A673 (cell line): ENCODE measurements around the gene CASKIN2. TPM values are rescaled to one million over a fixed set of nuclear protein-coding genes. Genes with fewer than 3 reads are reported as not detected.

Source experiments
- BruUV-seq: library from RNA; stranded (reverse); fragments of 400-500 nt; replicated peaks from 2 replicates; lab custom pipeline; 2021; lab: Mats Ljungman, UMichigan
- CTCF ChIA-PET: fragments of 300-600 bp; sonication (Branson Sonifier 250); formaldehyde crosslinking; loops from one replicate; lab custom pipeline; 2022; ENCODE audit warnings: antibody characterized with exemption; lab: Charles Lee
- POLR2A ChIA-PET: fragments of 300-600 bp; sonication (Branson Sonifier 250); formaldehyde crosslinking; loops from one replicate; lab custom pipeline; 2022; ENCODE audit warnings: antibody characterized with exemption; ENCODE audit not compliant: low non-redundant PET; lab: Charles Lee
- DNase-seq: peaks from one replicate; pipeline ENCODE4 v3.0.0-alpha.2; 2015; ENCODE audit warnings: low spot score
- H3K27ac ChIP-seq: fragments of 200-600 bp; sonication (generic); 2 replicates; pipeline ENCODE4 v1.5.1; 2016; ENCODE audit warnings: mixed run types, low read depth, mild to moderate bottlenecking, mixed read lengths, antibody characterized with exemption, low read length; ENCODE audit not compliant: poor library complexity, severe bottlenecking
- H3K27me3 ChIP-seq: fragments of 200-600 bp; sonication (generic); replicated peaks from 2 replicates; pipeline ENCODE4 v1.6.1; 2017; ENCODE audit warnings: mixed run types, low read depth, mild to moderate bottlenecking, mixed read lengths, antibody characterized with exemption, low read length; ENCODE audit not compliant: insufficient read depth, poor library complexity
- H3K36me3 ChIP-seq: fragments of 200-600 bp; sonication (generic); 2 replicates; pipeline ENCODE4 v1.6.1; 2016; ENCODE audit warnings: mixed run types, mild to moderate bottlenecking, mixed read lengths, antibody characterized with exemption, low read length; ENCODE audit not compliant: insufficient read depth, poor library complexity, severe bottlenecking
- H3K4me1 ChIP-seq: fragments of 200-600 bp; sonication (generic); 2 replicates; pipeline ENCODE4 v1.6.1; 2017; ENCODE audit warnings: mixed run types, mild to moderate bottlenecking, mixed read lengths, antibody characterized with exemption, low read length; ENCODE audit not compliant: insufficient read depth, poor library complexity, severe bottlenecking
- H3K4me3 ChIP-seq: fragments of 200-600 bp; sonication (generic); 2 replicates; pipeline ENCODE4 v1.5.1; 2016; ENCODE audit warnings: low read depth, mixed run types, mild to moderate bottlenecking, mixed read lengths, low read length; ENCODE audit not compliant: poor library complexity, severe bottlenecking
- H3K9me3 ChIP-seq: fragments of 200-600 bp; sonication (generic); 2 replicates; pipeline ENCODE4 v1.6.1; 2016; ENCODE audit warnings: mixed run types, low read depth, mild to moderate bottlenecking, mixed read lengths, antibody characterized with exemption, low read length; ENCODE audit not compliant: poor library complexity, severe bottlenecking
- EZH2 ChIP-seq: fragments of 200-600 bp; sonication (generic); IDR thresholded peaks from 2 replicates; pipeline ENCODE4 v1.6.1; 2017; ENCODE audit warnings: borderline replicate concordance, low read depth, mild to moderate bottlenecking, mixed read lengths, antibody characterized with exemption, low read length; ENCODE audit not compliant: poor library complexity, severe bottlenecking
- intact Hi-C: fragments of 100-400 bp; cut with micrococcal nuclease; formaldehyde crosslinking; loops from one replicate; pipeline ENCODE4 v1.10.0; 2022; ENCODE audit not compliant: unreplicated experiment
- total RNA-seq: library from RNA; stranded (reverse); gene quantifications from 2 replicates; pipeline ENCODE4 v1.2.3, GENCODE V29; 2021
- TF ChIP-seq, protein P1 (sequence below): fragments of 300-800, 200-600 bp; sonication (generic); conservative IDR thresholded peaks from 2 replicates; pipeline ENCODE4 v1.5.1; 2017; ENCODE audit warnings: low read depth, mild to moderate bottlenecking, antibody characterized with exemption, low read length, moderate library complexity, mixed read lengths

CASKIN2 gene
- total RNA-seq, 1 experiment from 2014 or later, result 32.6 TPM

DNA sequence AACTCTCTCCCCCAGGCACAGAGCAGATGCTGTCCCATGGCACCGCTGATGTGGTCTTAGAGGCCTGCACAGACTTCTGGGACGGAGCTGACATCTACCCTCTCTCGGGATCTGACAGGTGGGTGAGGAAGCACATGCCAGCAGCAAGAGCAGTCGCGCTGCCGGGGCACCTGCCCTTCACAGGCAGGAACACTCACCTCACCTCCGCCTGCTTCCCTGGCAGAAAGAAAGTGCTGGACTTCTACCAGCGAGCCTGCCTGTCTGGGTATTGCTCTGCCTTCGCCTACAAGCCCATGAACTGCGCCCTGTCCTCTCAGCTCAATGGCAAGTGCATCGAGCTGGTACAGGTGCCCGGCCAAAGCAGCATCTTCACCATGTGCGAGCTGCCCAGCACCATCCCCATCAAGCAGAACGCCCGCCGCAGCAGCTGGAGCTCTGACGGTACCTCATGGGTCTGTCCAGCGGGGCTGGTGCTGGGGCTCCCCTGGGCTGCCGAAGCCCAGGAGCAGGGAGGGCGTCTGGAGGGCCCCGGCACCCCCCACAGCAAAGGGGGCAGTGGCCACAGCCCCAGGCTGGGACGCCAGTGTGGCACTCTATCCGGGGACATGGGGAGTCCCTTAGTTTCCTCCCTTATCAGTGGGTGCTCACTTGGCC lies 21.7 kb downstream of the CASKIN2 start:
- no peak for DNase-seq
- CTCF ChIA-PET, result no interaction called here
- Histone ChIP-seq H3K27ac (no peak overlapping the region), H3K4me3 (no peak overlapping the region), H3K36me3 (peaks cover 31% of the 10 kb centered on the region), H3K27me3 (no peaks in the 10 kb centered on the region), H3K9me3 (no peaks in the 10 kb centered on the region), H3K4me1 (no peaks in the 10 kb centered on the region)
- POLR2A ChIA-PET, result no interaction called here
- intact Hi-C loops, result no loop called here
- TF ChIP-seq, protein P1, sequence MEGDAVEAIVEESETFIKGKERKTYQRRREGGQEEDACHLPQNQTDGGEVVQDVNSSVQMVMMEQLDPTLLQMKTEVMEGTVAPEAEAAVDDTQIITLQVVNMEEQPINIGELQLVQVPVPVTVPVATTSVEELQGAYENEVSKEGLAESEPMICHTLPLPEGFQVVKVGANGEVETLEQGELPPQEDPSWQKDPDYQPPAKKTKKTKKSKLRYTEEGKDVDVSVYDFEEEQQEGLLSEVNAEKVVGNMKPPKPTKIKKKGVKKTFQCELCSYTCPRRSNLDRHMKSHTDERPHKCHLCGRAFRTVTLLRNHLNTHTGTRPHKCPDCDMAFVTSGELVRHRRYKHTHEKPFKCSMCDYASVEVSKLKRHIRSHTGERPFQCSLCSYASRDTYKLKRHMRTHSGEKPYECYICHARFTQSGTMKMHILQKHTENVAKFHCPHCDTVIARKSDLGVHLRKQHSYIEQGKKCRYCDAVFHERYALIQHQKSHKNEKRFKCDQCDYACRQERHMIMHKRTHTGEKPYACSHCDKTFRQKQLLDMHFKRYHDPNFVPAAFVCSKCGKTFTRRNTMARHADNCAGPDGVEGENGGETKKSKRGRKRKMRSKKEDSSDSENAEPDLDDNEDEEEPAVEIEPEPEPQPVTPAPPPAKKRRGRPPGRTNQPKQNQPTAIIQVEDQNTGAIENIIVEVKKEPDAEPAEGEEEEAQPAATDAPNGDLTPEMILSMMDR, result no peak
- TF ChIP-seq EZH2, result no peak
- BruUV-seq, result no TSS peak

DNA sequence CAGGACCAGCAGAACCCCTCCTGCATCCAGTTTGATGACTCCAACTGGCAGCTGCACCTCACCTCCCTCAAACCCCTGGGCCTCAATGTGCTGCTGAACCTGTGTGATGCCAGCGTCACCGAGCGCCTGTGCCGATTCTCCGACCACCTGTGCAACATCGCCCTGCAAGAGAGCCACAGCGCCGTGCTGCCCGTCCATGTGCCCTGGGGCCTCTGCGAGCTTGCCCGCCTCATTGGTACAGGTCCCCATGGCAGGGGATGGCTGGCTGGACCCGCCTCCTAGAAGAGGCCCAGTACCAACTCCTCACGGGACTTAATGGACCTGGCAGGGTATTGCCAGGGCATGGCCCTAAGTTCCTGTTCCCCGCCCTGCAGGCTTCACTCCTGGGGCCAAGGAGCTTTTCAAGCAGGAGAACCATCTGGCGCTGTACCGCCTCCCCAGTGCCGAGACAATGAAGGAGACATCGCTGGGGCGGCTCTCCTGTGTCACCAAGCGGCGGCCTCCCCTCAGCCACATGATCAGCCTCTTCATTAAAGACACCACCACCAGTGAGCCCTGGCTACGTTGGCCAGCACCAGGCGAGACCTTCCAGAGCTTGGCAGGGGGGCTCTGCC lies 22.7 kb downstream of the CASKIN2 start:
- H3K36me3 ChIP-seq, result peaks cover 27% of the 10 kb centered on the region
- H3K4me1 ChIP-seq, result no peaks in the 10 kb centered on the region
- intact Hi-C loops, result no loop called here
- H3K4me3 ChIP-seq, result no peak overlapping the region
- H3K27ac ChIP-seq, result no peak overlapping the region
- DNase-seq, result no peak
- POLR2A ChIA-PET, result no interaction called here
- CTCF ChIA-PET, result no interaction called here
- TF ChIP-seq EZH2, result no peak
- TF ChIP-seq, protein P1, result no peak
- no peaks in the 10 kb centered on the region for H3K9me3 ChIP-seq
- no TSS peak for BruUV-seq
- no peaks in the 10 kb centered on the region for H3K27me3 ChIP-seq

DNA sequence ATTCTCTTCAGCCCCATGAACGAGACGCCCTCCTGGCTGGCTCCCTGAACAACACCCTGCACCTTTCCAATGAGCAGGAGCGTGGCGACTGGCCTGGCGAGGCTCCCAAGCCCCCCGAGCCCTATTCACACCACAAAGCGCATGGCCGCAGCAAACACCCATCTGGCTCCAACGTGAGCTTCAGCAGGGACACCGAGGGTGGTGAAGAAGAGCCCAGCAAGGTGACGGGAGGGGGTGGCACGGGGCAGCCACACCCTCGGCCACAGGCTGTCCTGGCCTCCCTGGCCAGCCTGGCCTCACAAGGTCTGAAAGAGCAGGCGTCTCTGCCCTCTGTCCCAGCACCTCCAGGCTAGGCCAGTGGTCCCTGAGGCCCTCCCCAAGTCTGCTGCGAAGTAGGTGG lies 23.7 kb downstream of the CASKIN2 start:
- Histone ChIP-seq H3K27ac (no peak overlapping the region), H3K4me3 (no peak overlapping the region), H3K36me3 (peaks cover 23% of the 10 kb centered on the region), H3K9me3 (no peaks in the 10 kb centered on the region), H3K4me1 (no peaks in the 10 kb centered on the region), H3K27me3 (no peaks in the 10 kb centered on the region)
- no TSS peak for BruUV-seq
- TF ChIP-seq, protein P1, result no peak
- TF ChIP-seq EZH2, result no peak
- POLR2A ChIA-PET, result no interaction called here
- intact Hi-C loops, result no loop called here
- CTCF ChIA-PET, result no interaction called here
- no peak for DNase-seq
